ENCODE measurements around the gene FCN1. TPM values are rescaled to one million over a fixed set of nuclear protein-coding genes. Genes with fewer than 3 reads are reported as not detected.

FCN1 gene
- total and polyA plus RNA-seq, 2 of the 8 experiments (the other 6 are each of a cell fraction or from before 2014, with no cell fraction given): not detected

DNA sequence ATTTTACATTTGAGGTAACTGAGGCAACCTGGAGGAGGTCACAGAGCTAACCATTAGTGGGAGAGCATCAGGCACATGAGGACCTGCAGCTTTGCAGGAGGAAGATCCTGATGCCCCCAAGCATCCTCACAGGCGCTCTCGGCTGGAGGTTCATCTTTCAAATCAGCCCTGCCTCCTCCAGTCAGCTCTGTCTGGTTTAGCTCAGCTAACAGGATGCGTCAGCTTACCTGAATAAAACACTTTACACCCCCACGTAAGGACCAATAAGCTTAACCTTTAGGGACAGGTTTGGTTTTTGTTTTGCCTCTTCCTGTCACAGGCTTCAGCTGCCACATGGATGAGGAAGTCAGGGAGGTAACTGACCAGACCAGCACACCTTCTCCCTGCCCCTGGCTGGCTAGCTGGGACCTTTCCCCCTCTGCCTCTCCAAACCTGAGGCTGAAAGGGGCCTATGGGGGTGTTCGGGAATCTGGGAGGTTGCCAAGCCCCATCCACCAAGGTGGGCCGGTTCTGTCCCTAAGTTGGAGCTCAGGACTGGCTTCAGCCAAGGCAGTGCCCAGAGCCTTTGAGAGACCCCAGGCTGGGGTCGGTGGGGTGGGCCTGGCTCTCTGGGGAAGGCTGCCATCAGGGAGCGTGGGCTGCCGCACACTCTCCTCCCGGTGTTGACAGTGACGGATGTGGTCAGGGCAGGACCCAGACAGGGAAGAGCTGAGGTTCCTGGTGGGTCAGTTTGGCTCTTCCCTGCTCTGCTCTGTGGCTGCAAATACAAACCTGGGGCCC lies 20.0 kb upstream of the FCN1 start:
- H2AFZ ChIP-seq (ENCODE audit: low read length): no peak overlapping the region
- ChIA-PET POLR2A (ENCODE audit: partially characterized antibody) (interaction anchor here (1.1 kb wide), 1 partner anchor 42 kb away, joined by 3 read pairs; no protein-coding TSS in a partner anchor), CTCF (ENCODE audit: partially characterized antibody) (interaction anchor here (0.8 to 1.7 kb wide), 4 partner anchors 45 to 156 kb away, joined by 3 to 4 read pairs (median 4); no protein-coding TSS in a partner anchor)
- H2BK5ac ChIP-seq (ENCODE audit: low read depth, low read length): no peak overlapping the region
- H3K79me1 ChIP-seq (ENCODE audit: low read depth, low read length): no peaks in the 10 kb centered on the region
- no peak overlapping the region for H4K5ac ChIP-seq (ENCODE audit: insufficient read length, low read depth, low read length)
- no peak overlapping the region for H3K4ac ChIP-seq (replicated peaks; ENCODE audit: insufficient read length, low read depth, low read length)
- H3K36me3 ChIP-seq (ENCODE audit: control insufficient read depth in 2 of 4, insufficient read depth in 4 of 4, low read length in 3 of 4): no peaks in the 10 kb centered on the region
- no peaks in the 10 kb centered on the region for H3K9me3 ChIP-seq (ENCODE audit: insufficient read depth in 2 of 2, low read depth in 1 of 2, low read length in 1 of 2)
- H3K9ac ChIP-seq (replicated peaks in 1 of 4; ENCODE audit: extremely low read depth in 1 of 4, low read depth in 3 of 4, low read length in 3 of 4): no peak overlapping the region
- H3K23me2 ChIP-seq (ENCODE audit: low read depth, low read length): no peaks in the 10 kb centered on the region
- no peak overlapping the region for H2AK5ac ChIP-seq (ENCODE audit: low read depth, low read length)
- H2BK15ac ChIP-seq (ENCODE audit: low read length): no peak overlapping the region
- no peak overlapping the region for H3K56ac ChIP-seq (replicated peaks; ENCODE audit: insufficient read length, low read depth, low read length)
- H3K4me3 ChIP-seq (ENCODE audit: extremely low read depth in 1 of 4, insufficient read depth in 2 of 4, low read depth in 3 of 4, low read length in 4 of 4): no peak overlapping the region
- no peak overlapping the region for H2BK120ac ChIP-seq (replicated peaks; ENCODE audit: low read depth, low read length)
- no peaks in the 10 kb centered on the region for H4K20me1 ChIP-seq (replicated peaks in 1 of 2; ENCODE audit: control insufficient read depth in 1 of 2, insufficient read depth in 2 of 2, low read length in 2 of 2)
- H3K4me1 ChIP-seq (replicated peaks in 1 of 4; ENCODE audit: control insufficient read depth in 3 of 4, insufficient read depth in 4 of 4, low read length in 3 of 4): peaks cover 0 to 7% (median 3%) of the 10 kb centered on the region in 4 experiments; a peak in 4 of 7 replicates
- no peak overlapping the region for H3K27ac ChIP-seq (ENCODE audit: low read depth, low read length)
- H3K27me3 ChIP-seq (replicated peaks in 1 of 4; ENCODE audit: control insufficient read depth in 3 of 4, extremely low read depth in 1 of 4, insufficient read depth in 3 of 4, low read length in 3 of 4): no peaks in the 10 kb centered on the region
- H3K14ac ChIP-seq (ENCODE audit: insufficient read length): no peak overlapping the region
- no peak overlapping the region for H2BK20ac ChIP-seq (ENCODE audit: low read length)
- H2BK12ac ChIP-seq (ENCODE audit: low read depth, low read length): no peak overlapping the region; the same call in 1 of the 2 replicates
- H3K23ac ChIP-seq (ENCODE audit: insufficient read length): no peak overlapping the region
- DNase-seq (ENCODE audit: low read depth in 1 of 2, low spot score in 2 of 2) (no peak), FAIRE-seq (no peak)
- TF ChIP-seq, protein P1, sequence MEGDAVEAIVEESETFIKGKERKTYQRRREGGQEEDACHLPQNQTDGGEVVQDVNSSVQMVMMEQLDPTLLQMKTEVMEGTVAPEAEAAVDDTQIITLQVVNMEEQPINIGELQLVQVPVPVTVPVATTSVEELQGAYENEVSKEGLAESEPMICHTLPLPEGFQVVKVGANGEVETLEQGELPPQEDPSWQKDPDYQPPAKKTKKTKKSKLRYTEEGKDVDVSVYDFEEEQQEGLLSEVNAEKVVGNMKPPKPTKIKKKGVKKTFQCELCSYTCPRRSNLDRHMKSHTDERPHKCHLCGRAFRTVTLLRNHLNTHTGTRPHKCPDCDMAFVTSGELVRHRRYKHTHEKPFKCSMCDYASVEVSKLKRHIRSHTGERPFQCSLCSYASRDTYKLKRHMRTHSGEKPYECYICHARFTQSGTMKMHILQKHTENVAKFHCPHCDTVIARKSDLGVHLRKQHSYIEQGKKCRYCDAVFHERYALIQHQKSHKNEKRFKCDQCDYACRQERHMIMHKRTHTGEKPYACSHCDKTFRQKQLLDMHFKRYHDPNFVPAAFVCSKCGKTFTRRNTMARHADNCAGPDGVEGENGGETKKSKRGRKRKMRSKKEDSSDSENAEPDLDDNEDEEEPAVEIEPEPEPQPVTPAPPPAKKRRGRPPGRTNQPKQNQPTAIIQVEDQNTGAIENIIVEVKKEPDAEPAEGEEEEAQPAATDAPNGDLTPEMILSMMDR (IDR thresholded peaks at IDR 0.05; ENCODE audit: control extremely low read depth in 1 of 3, insufficient read depth in 1 of 3, low read depth in 1 of 3, low read length in 3 of 3): no peak
- TF ChIP-seq KDM1A (IDR thresholded peaks at IDR 0.05; ENCODE audit: borderline replicate concordance, low read length): no peak
- no peak overlapping the region for H4K8ac ChIP-seq (ENCODE audit: extremely low read depth, insufficient read depth, low read length)
- H3K79me2 ChIP-seq (ENCODE audit: control insufficient read depth in 1 of 2, insufficient read depth in 2 of 2, low read length in 2 of 2): no peaks in the 10 kb centered on the region
- H3K18ac ChIP-seq (ENCODE audit: extremely low read depth, low read length): no peak overlapping the region
- WGBS, 2 experiments (ENCODE audit: extremely low coverage in 1 of 2, insufficient coverage in 1 of 2, insufficient read length in 1 of 2, insufficient replicate concordance in 2 of 2, low coverage in 1 of 2, low lambda C conversion rate in 2 of 2, missing lambda C conversion rate in 1 of 2): 90% methylated on average over 11 of the region's 11 CpGs; no CpG with 5 or more reads in 1 of the 2 experiments
- H3K4me2 ChIP-seq (ENCODE audit: insufficient read depth in 1 of 2, low read depth in 2 of 2, low read length in 2 of 2): no peak overlapping the region
- H4K91ac ChIP-seq (replicated peaks; ENCODE audit: insufficient read length, low read length): no peak overlapping the region

Data from H1 (cell line).